ENCODE measurements around the gene LPCAT1.

DNA sequence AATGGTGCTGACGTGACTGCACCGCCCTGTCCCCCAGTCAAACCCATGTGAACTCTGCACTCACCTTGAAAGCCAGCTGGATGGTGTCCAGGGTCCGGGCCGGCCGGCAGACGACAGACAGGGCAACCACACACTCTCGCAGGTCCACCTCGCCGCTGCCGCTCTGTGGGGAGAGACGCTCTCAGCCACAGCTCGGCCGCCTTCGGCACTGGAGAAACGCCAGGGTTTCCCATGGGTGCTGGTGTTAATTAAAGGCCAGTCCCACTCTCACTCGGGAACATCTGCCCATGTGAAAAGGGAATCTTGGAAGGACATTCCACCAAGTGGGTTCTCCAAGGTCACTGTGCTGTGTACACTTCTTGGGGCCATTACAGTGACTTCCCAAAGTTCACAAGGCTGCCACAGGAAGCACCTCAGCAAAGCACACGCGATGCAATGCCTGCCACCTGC lies 53.0 kb downstream of the LPCAT1 start:
- TF ChIP-seq POLR2A (IDR thresholded peaks at IDR 0.05; ENCODE audit: low read length) (no peak), GATA1 (IDR thresholded peaks at IDR 0.05; ENCODE audit: low read depth, low read length) (no peak)
